ENCODE measurements around the gene ATP5F1B. TPM values are rescaled to one million over a fixed set of nuclear protein-coding genes. Genes with fewer than 3 reads are reported as not detected.

Gene ATP5F1B
- total RNA-seq, 1 experiment from 2014 or later: 1,064 TPM

DNA sequence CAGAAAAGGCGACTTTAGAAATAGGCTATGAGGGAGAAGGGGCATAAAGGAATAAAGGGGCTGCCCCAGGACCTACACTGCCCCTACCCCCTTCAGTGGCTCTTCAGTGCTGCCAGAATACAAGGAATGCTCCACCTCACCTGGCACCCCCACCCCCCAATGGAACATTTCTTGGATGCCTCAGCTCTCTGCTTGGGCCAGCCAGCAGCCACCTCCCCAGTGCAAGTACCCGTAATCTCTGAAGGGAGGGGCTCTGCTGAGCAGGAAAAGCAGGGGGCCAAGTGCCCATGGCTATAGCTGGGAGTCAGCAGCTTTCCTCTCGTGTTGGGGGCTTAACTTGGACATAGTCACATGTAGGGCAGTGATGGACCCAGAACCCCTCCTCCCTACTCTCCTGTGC lies 49.0 kb downstream of the ATP5F1B start:
- no peak for ATAC-seq
- Mint-ChIP-seq H3K4me1 (peaks cover 20% of the 10 kb centered on the region), H3K27me3 (ENCODE audit: low read depth) (no peaks in the 10 kb centered on the region), H3K36me3 (peaks cover 35% of the 10 kb centered on the region), H3K27ac (peak overlapping the region; percentile 62), H3K9me3 (no peaks in the 10 kb centered on the region), H3K4me3 (no peak overlapping the region)
- CTCF ChIA-PET: interaction anchor here (0.7 to 2.8 kb wide), 7 partner anchors 10 to 496 kb away, joined by 3 to 24 read pairs (median 6); partner anchors contain the start of gene BAZ2A
- TF ChIP-seq, protein P1, sequence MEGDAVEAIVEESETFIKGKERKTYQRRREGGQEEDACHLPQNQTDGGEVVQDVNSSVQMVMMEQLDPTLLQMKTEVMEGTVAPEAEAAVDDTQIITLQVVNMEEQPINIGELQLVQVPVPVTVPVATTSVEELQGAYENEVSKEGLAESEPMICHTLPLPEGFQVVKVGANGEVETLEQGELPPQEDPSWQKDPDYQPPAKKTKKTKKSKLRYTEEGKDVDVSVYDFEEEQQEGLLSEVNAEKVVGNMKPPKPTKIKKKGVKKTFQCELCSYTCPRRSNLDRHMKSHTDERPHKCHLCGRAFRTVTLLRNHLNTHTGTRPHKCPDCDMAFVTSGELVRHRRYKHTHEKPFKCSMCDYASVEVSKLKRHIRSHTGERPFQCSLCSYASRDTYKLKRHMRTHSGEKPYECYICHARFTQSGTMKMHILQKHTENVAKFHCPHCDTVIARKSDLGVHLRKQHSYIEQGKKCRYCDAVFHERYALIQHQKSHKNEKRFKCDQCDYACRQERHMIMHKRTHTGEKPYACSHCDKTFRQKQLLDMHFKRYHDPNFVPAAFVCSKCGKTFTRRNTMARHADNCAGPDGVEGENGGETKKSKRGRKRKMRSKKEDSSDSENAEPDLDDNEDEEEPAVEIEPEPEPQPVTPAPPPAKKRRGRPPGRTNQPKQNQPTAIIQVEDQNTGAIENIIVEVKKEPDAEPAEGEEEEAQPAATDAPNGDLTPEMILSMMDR (IDR thresholded peaks at IDR 0.05): no peak
- TF ChIP-seq ZNF671 (CRISPR knock-in tag; IDR thresholded peaks at IDR 0.05) (no peak), NR1H2 (CRISPR knock-in tag; IDR thresholded peaks at IDR 0.05) (no peak), ATF1 (CRISPR knock-in tag; IDR thresholded peaks at IDR 0.05) (no peak), ZNF416 (CRISPR knock-in tag; IDR thresholded peaks at IDR 0.05) (no peak), EMX1 (CRISPR knock-in tag; IDR thresholded peaks at IDR 0.05) (no peak), HMGA2 (CRISPR knock-in tag; IDR thresholded peaks at IDR 0.05) (no peak)
- TF ChIP-seq, protein P2, sequence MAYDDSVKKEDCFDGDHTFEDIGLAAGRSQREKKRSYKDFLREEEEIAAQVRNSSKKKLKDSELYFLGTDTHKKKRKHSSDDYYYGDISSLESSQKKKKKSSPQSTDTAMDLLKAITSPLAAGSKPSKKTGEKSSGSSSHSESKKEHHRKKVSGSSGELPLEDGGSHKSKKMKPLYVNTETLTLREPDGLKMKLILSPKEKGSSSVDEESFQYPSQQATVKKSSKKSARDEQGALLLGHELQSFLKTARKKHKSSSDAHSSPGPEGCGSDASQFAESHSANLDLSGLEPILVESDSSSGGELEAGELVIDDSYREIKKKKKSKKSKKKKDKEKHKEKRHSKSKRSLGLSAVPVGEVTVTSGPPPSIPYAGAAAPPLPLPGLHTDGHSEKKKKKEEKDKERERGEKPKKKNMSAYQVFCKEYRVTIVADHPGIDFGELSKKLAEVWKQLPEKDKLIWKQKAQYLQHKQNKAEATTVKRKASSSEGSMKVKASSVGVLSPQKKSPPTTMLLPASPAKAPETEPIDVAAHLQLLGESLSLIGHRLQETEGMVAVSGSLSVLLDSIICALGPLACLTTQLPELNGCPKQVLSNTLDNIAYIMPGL (CRISPR knock-in tag; IDR thresholded peaks at IDR 0.05): no peak
- DNase-seq (ENCODE audit: low spot score): peak; percentile 23
- POLR2A ChIA-PET: interaction anchor here (0.6 to 1.0 kb wide), 2 partner anchors 40 to 66 kb away, joined by 3 read pairs; no protein-coding TSS in a partner anchor

DNA sequence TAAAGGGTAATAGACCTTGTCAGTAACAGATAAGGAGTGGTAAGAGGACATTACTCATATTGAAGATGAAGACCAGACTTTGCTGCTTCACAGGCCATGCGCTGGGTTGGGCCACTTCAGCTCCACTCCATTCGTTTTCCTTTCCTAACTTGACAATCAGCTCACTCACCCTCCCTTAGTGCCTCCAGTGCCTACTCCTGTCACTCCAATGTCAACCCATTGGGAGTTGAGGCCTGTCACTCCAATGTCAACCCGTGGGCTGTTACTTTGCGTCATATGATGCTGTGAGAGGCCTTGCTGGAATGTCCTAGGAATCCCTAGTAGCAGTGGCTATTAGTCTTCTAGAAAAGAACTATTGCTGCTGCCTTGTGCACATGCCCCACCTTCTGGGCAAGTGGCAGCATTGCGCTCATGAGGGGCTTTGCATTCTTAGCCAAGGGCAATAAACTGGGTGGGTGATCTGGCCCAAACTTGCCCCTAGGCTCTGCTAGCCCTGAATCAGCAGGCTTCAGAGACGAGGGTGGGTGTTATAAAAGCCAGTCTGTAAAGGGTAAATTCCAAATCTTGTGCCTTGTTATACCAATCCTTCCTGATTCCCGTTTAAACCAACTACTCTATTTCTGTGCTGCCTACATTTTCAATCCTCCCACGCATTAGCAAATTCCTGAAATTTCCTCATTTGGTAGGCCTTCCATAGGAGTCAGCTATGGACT lies 51.7 kb downstream of the ATP5F1B start:
- no peak overlapping the region for H3K4me3 Mint-ChIP-seq
- ChIA-PET CTCF (interaction anchor here (0.6 to 8.5 kb wide), 14 partner anchors 13 to 372 kb away, joined by 3 to 83 read pairs (median 3); partner anchors contain the start of genes RBMS2, RNF41 and STAT2), POLR2A (interaction anchor here (1.2 kb wide), 1 partner anchor 40 kb away, joined by 3 read pairs; no protein-coding TSS in a partner anchor)
- H3K36me3 Mint-ChIP-seq: peaks cover 9% of the 10 kb centered on the region
- H3K27me3 Mint-ChIP-seq (ENCODE audit: low read depth): no peaks in the 10 kb centered on the region
- ATAC-seq (peak; percentile 83), DNase-seq (ENCODE audit: low spot score) (peak; percentile 83)
- no peaks in the 10 kb centered on the region for H3K9me3 Mint-ChIP-seq
- peaks cover 35% of the 10 kb centered on the region for H3K4me1 Mint-ChIP-seq
- H3K27ac Mint-ChIP-seq: peak overlapping the region; percentile 97
- TF ChIP-seq, protein P3, sequence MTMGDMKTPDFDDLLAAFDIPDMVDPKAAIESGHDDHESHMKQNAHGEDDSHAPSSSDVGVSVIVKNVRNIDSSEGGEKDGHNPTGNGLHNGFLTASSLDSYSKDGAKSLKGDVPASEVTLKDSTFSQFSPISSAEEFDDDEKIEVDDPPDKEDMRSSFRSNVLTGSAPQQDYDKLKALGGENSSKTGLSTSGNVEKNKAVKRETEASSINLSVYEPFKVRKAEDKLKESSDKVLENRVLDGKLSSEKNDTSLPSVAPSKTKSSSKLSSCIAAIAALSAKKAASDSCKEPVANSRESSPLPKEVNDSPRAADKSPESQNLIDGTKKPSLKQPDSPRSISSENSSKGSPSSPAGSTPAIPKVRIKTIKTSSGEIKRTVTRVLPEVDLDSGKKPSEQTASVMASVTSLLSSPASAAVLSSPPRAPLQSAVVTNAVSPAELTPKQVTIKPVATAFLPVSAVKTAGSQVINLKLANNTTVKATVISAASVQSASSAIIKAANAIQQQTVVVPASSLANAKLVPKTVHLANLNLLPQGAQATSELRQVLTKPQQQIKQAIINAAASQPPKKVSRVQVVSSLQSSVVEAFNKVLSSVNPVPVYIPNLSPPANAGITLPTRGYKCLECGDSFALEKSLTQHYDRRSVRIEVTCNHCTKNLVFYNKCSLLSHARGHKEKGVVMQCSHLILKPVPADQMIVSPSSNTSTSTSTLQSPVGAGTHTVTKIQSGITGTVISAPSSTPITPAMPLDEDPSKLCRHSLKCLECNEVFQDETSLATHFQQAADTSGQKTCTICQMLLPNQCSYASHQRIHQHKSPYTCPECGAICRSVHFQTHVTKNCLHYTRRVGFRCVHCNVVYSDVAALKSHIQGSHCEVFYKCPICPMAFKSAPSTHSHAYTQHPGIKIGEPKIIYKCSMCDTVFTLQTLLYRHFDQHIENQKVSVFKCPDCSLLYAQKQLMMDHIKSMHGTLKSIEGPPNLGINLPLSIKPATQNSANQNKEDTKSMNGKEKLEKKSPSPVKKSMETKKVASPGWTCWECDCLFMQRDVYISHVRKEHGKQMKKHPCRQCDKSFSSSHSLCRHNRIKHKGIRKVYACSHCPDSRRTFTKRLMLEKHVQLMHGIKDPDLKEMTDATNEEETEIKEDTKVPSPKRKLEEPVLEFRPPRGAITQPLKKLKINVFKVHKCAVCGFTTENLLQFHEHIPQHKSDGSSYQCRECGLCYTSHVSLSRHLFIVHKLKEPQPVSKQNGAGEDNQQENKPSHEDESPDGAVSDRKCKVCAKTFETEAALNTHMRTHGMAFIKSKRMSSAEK (CRISPR knock-in tag; IDR thresholded peaks at IDR 0.05; ENCODE audit: borderline replicate concordance): no peak
- TF ChIP-seq, protein P4, sequence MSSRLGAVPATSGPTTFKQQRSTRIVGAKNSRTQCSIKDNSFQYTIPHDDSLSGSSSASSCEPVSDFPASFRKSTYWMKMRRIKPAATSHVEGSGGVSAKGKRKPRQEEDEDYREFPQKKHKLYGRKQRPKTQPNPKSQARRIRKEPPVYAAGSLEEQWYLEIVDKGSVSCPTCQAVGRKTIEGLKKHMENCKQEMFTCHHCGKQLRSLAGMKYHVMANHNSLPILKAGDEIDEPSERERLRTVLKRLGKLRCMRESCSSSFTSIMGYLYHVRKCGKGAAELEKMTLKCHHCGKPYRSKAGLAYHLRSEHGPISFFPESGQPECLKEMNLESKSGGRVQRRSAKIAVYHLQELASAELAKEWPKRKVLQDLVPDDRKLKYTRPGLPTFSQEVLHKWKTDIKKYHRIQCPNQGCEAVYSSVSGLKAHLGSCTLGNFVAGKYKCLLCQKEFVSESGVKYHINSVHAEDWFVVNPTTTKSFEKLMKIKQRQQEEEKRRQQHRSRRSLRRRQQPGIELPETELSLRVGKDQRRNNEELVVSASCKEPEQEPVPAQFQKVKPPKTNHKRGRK (CRISPR knock-in tag; IDR thresholded peaks at IDR 0.05; ENCODE audit: borderline replicate concordance): no peak
- no peak for TF ChIP-seq MYBL2 (CRISPR knock-in tag; IDR thresholded peaks at IDR 0.05)
- TF ChIP-seq, protein P5, sequence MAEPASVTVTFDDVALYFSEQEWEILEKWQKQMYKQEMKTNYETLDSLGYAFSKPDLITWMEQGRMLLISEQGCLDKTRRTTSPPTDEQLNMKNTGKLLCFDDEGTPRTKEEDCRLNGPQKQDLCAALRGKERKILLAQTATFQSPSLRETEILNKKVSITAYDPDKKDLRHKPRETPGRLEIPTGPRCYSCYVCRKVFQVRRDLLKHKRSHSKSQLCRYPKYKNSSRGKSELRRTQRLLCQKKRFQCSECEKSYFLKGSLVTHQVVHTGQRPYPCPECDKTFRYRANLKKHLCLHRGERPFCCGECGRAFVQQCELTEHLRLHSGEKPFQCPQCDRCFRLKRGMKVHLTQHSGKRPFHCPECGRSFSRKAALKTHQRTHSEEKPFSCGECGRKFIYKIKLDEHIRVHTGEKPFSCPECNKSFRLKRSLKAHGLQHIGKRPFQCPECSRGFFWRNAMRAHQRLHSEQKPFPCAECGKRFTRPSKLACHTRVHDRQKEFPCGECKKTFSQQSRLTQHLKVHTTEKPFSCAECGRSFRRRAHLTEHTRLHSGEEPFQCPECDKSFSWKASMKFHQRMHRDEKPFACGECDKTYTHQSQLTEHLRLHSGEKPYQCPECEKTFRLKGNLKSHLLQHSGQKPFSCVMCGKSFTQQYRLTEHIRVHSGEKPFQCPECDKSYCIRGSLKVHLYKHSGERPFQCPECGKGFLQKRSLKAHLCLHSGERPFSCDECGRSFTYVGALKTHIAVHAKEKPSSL (CRISPR knock-in tag; conservative IDR thresholded peaks at IDR 0.05): no peak
- TF ChIP-seq PRRX2 (CRISPR knock-in tag; IDR thresholded peaks at IDR 0.05): 0 out of 2 replicates have a peak, but pooled peaks have one; percentile 34
- TF ChIP-seq, protein P6, sequence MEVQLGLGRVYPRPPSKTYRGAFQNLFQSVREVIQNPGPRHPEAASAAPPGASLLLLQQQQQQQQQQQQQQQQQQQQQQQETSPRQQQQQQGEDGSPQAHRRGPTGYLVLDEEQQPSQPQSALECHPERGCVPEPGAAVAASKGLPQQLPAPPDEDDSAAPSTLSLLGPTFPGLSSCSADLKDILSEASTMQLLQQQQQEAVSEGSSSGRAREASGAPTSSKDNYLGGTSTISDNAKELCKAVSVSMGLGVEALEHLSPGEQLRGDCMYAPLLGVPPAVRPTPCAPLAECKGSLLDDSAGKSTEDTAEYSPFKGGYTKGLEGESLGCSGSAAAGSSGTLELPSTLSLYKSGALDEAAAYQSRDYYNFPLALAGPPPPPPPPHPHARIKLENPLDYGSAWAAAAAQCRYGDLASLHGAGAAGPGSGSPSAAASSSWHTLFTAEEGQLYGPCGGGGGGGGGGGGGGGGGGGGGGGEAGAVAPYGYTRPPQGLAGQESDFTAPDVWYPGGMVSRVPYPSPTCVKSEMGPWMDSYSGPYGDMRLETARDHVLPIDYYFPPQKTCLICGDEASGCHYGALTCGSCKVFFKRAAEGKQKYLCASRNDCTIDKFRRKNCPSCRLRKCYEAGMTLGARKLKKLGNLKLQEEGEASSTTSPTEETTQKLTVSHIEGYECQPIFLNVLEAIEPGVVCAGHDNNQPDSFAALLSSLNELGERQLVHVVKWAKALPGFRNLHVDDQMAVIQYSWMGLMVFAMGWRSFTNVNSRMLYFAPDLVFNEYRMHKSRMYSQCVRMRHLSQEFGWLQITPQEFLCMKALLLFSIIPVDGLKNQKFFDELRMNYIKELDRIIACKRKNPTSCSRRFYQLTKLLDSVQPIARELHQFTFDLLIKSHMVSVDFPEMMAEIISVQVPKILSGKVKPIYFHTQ (CRISPR knock-in tag; IDR thresholded peaks at IDR 0.05): no peak
- TF ChIP-seq FOXJ3 (CRISPR knock-in tag; IDR thresholded peaks at IDR 0.05; ENCODE audit: borderline replicate concordance): no peak
- TF ChIP-seq ZNF121 (CRISPR knock-in tag; IDR thresholded peaks at IDR 0.05): no peak
- TF ChIP-seq, protein P1 (IDR thresholded peaks at IDR 0.05): peak; percentile 63; the same call in 1 of the 2 replicates
